Stimulated activated naive B cell treated with anti-CD40 and anti-IgM and Interleukin-4, amounts not matched to agents 10 μg/mL and 1 μg/mL and 100 μg/mL, for 72 hours (primary cell): ENCODE results near the gene HDAC9.

ENCODE experiments used
- ATAC-seq, 2 donors: fragments of 150-1000 bp; cut with Tn5 transposase; replicated peaks; 2 replicates each; pipeline ENCODE4 v1.10.0; 2021; ENCODE audit warnings: moderate library complexity in 1 of 2
- DNase-seq: peaks from one replicate; pipeline ENCODE4 v3.0.0; 2021
- H3K27ac Mint-ChIP-seq: one replicate; pipeline ENCODE4 v1.8.0; 2022; ENCODE audit warnings: mild to moderate bottlenecking, mixed read lengths
- H3K27me3 Mint-ChIP-seq, 2 donors: one replicate each; pipeline ENCODE4 v1.8.0; 2022; ENCODE audit warnings: mixed read lengths in 2 of 2
- H3K36me3 Mint-ChIP-seq, 2 donors: one replicate each; pipeline ENCODE4 v1.8.0; 2022; ENCODE audit warnings: mixed read lengths in 2 of 2, mild to moderate bottlenecking in 1 of 2
- H3K4me1 Mint-ChIP-seq, 2 donors: one replicate each; pipeline ENCODE4 v1.8.0; 2022; ENCODE audit warnings: mixed read lengths in 2 of 2, mild to moderate bottlenecking in 1 of 2
- H3K4me3 Mint-ChIP-seq, 2 donors: one replicate each; pipeline ENCODE4 v1.8.0; 2022; ENCODE audit warnings: mild to moderate bottlenecking in 2 of 2, mixed read lengths in 2 of 2, moderate library complexity in 1 of 2
- H3K9me3 Mint-ChIP-seq, 2 donors: one replicate each; pipeline ENCODE4 v1.8.0; 2022; ENCODE audit warnings: mixed read lengths in 2 of 2, mild to moderate bottlenecking in 1 of 2

HDAC9 gene

GRCh38 chr7:18861514-18862118 is 366.1 kb downstream of the HDAC9 start:
- H3K27me3 Mint-ChIP-seq = no peaks in the 10 kb centered on the region
- H3K27ac Mint-ChIP-seq = no peak overlapping the region
- no peak overlapping the region for H3K4me3 Mint-ChIP-seq
- peaks cover 0 to 3% of the 10 kb centered on the region in 2 donors for H3K36me3 Mint-ChIP-seq
- ATAC-seq = peak in 1 of 2 donors; percentile 73
- peaks cover 2 to 5% of the 10 kb centered on the region in 2 donors for H3K9me3 Mint-ChIP-seq
- H3K4me1 Mint-ChIP-seq = peaks cover 0 to 5% of the 10 kb centered on the region in 2 donors
- DNase-seq = no peak

DNA sequence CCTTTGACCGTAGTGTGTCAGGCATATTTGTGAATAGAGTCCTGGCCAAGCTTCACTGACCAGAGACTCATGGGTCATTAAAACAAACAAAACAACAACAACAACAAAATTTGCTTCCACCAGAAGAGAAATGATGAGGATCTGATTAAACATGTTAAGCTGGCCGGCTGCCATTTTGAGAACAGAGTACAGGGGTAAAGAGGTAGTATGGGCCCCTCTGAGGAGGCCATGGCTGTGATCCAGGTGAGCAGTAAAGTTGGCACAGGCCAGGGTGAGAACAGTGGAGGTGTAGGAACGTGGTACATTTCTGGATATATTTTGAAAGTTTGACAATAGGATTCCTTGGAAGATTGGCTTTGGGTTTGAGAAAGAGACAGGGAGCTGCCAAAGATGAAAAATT is 369.4 kb downstream of the HDAC9 start:
- Mint-ChIP-seq H3K36me3 (peaks cover 8 to 11% of the 10 kb centered on the region in 2 donors), H3K27me3 (no peaks in the 10 kb centered on the region), H3K27ac (no peak overlapping the region), H3K4me3 (no peak overlapping the region), H3K9me3 (peaks cover 0 to 6% of the 10 kb centered on the region in 2 donors), H3K4me1 (peaks cover 0 to 5% of the 10 kb centered on the region in 2 donors)
- ATAC-seq (no peak), DNase-seq (no peak)

DNA sequence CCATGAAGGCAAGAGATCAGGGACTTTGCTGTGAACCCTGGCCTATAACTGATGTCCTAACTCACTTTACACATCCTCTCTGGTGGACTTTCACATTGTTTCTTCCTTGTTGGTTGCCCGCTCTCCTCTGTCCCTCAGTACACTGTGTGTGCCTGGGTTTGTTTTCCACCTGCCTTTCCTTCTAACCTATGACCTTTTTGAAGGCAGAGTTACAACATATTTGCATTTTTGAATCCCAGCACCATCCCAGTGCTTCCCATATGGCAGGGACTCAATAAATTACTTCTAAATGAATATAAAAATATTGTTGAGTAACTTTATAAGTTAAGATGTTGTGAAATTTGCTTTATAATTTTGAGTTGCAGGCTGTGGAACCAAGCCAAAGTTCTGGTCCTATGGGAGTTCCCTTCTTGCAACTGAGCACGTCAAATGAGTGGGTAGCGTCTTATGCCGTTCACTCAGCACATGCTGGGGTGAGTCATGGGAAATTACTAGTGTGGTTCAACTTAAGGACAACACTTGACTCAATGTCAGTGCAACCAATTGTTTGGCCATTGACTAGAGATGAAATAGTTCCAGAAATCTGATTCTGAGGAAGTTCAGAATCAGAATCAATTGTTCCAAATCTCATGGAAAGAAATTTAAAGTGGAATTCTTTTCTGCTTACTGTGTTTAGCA is 370.9 kb downstream of the HDAC9 start:
- DNase-seq (peak; percentile 29), ATAC-seq (peak; percentile 95 to 99)
- peaks cover 8 to 11% of the 10 kb centered on the region in 2 donors for H3K36me3 Mint-ChIP-seq
- H3K4me3 Mint-ChIP-seq = no peak overlapping the region
- peak overlapping the region; percentile 53 for H3K27ac Mint-ChIP-seq
- peaks cover 0 to 5% of the 10 kb centered on the region in 2 donors for H3K4me1 Mint-ChIP-seq
- H3K27me3 Mint-ChIP-seq = no peaks in the 10 kb centered on the region
- H3K9me3 Mint-ChIP-seq = peaks cover 0 to 6% of the 10 kb centered on the region in 2 donors

GRCh38 chr7:18872344-18872743 is 376.8 kb downstream of the HDAC9 start:
- Mint-ChIP-seq H3K27me3 (no peaks in the 10 kb centered on the region), H3K27ac (no peak overlapping the region), H3K9me3 (peaks cover 0 to 6% of the 10 kb centered on the region in 2 donors), H3K4me3 (no peak overlapping the region), H3K36me3 (peaks cover 8 to 12% of the 10 kb centered on the region in 2 donors), H3K4me1 (no peaks in the 10 kb centered on the region)
- ATAC-seq (no peak), DNase-seq (no peak)

DNA sequence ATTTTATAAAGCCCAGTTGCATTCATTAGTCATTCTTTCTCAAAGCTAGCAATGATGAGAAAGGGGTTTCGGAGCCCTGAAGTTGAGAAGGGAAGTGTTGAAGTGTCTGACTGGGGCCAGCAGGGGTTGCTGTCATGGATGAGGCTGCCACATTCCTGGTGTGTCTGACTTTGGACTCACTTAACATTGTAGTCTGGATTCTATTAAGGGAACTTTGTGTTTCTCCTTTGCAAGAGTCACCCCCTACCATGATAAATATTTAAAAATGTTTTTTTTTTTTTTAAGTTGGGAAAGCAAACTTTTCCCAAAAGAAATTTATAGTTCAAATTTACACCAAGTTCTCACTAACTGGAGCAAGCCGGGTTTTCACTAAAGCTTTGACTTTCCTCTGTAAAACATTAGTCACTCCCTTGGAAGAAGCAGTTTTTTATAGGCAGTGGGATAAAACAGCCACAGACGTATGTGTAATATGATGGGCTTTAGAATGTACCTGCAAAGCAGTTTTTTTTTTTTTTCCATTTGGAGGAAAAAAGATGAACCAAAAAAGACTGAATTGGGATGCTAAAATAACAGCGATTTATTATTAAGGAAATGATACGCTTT is 378.3 kb downstream of the HDAC9 start:
- no peak for DNase-seq
- no peak for ATAC-seq
- Mint-ChIP-seq H3K4me3 (no peak overlapping the region), H3K27ac (no peak overlapping the region), H3K36me3 (peaks cover 8 to 14% of the 10 kb centered on the region in 2 donors), H3K27me3 (no peaks in the 10 kb centered on the region), H3K9me3 (peaks cover 0 to 5% of the 10 kb centered on the region in 2 donors), H3K4me1 (no peaks in the 10 kb centered on the region)

DNA sequence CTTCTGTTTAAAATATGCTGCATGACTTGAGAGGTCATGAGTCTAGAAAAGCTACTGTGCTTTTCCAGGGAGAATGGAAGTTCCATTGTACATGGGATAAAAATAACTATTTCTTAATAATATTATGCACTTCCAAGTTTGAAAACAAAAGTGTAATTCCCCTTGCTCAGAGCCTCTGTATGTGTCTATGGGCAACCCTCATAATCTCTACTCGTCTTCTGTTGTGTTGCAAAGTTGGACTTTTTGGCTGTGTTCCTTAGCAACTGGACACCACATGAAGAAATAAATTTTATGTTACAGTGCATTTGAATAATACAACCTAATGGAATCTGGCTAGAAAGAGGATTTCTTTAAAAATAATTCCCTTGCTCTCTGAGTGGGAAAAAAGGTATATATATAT is 379.3 kb downstream of the HDAC9 start:
- no peaks in the 10 kb centered on the region for H3K4me1 Mint-ChIP-seq
- H3K36me3 Mint-ChIP-seq = peaks cover 7 to 16% of the 10 kb centered on the region in 2 donors
- H3K27me3 Mint-ChIP-seq = no peaks in the 10 kb centered on the region
- no peak for DNase-seq
- no peaks in the 10 kb centered on the region for H3K9me3 Mint-ChIP-seq
- no peak for ATAC-seq
- no peak overlapping the region for H3K27ac Mint-ChIP-seq
- no peak overlapping the region for H3K4me3 Mint-ChIP-seq

DNA sequence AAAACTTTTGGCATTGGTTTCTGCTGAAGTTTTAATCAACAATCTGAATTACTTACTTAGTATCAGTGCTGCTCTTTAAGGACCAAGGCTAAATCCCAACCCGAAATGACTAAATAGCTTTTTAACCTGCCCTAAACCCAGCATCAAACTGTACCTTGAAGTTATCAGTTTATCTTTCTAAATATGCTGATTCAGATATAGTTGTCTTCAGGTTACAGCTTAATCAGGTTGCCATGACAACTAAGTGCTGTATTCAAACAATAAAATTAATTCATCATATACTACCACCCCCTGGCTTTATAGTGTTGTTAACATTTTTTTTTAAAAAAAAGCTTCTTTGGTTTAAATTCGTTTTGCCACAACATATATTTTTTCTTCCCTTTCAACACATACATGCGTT is 382.3 kb downstream of the HDAC9 start:
- no peaks in the 10 kb centered on the region for H3K9me3 Mint-ChIP-seq

DNA sequence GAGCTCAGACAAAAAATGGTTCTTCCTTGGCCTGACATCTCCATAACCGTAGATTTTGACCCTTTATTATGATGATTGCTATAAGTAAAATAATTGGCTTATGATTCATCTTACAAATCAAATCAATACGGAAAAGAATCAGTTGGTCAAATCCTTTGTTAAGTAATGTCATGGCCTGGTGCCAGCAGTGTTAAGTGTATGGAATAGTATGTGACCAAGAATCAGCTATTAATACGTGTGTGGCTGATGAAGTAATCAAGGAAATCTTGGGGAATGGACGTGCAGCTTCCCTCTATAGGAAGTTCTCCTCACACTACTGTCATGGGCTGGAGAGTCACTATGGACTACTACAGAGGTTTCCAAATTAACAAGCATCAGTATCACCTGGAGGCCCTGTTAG is 391.3 kb downstream of the HDAC9 start:
- Mint-ChIP-seq H3K27ac (no peak overlapping the region), H3K4me3 (no peak overlapping the region)
- no peak for ATAC-seq

More for the DNA sequence above, 382.3 kb downstream of the HDAC9 start:
- Mint-ChIP-seq H3K4me3 (no peak overlapping the region), H3K4me1 (no peaks in the 10 kb centered on the region), H3K27ac (no peak overlapping the region), H3K36me3 (peaks cover 7 to 16% of the 10 kb centered on the region in 2 donors), H3K27me3 (no peaks in the 10 kb centered on the region)
- ATAC-seq (no peak), DNase-seq (no peak)

DNA sequence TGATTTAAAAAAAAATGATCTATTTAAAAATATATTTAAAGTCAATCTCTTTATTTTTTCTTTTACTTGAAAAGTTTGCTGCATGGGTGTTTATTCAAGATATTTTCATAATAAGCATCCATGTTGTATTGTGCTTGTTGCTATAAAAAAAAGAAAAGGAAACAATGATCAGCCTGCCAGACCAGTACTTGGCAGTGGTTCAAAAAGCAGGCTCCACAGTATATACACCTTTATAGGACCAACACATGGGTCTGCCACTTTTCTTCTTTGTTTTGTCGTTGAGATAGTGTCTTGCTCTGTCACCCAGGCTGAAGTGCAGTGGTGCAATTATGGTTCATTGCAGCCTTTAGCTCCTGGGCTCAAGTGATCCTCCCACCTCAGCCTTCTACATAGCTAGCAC is 393.9 kb downstream of the HDAC9 start:
- Mint-ChIP-seq H3K9me3 (peaks cover 0 to 2% of the 10 kb centered on the region in 2 donors), H3K27me3 (no peaks in the 10 kb centered on the region), H3K4me1 (no peaks in the 10 kb centered on the region), H3K4me3 (no peak overlapping the region), H3K27ac (no peak overlapping the region), H3K36me3 (peaks cover 4 to 5% of the 10 kb centered on the region in 2 donors)
- ATAC-seq = no peak
- no peak for DNase-seq

More for the DNA sequence above, 391.3 kb downstream of the HDAC9 start:
- Mint-ChIP-seq H3K4me1 (no peaks in the 10 kb centered on the region), H3K36me3 (peaks cover 4 to 5% of the 10 kb centered on the region in 2 donors), H3K27me3 (no peaks in the 10 kb centered on the region), H3K9me3 (peaks cover 0 to 2% of the 10 kb centered on the region in 2 donors)
- DNase-seq = no peak

- Mint-ChIP-seq H3K4me1 (no peaks in the 10 kb centered on the region), H3K4me3 (no peak overlapping the region), H3K9me3 (peaks cover 0 to 2% of the 10 kb centered on the region in 2 donors), H3K36me3 (peaks cover 4 to 5% of the 10 kb centered on the region in 2 donors), H3K27ac (no peak overlapping the region), H3K27me3 (no peaks in the 10 kb centered on the region)
- ATAC-seq = no peak
- DNase-seq = no peak
Measured at GRCh38 chr7:18890134-18890533, 394.6 kb downstream of the HDAC9 start.

DNA sequence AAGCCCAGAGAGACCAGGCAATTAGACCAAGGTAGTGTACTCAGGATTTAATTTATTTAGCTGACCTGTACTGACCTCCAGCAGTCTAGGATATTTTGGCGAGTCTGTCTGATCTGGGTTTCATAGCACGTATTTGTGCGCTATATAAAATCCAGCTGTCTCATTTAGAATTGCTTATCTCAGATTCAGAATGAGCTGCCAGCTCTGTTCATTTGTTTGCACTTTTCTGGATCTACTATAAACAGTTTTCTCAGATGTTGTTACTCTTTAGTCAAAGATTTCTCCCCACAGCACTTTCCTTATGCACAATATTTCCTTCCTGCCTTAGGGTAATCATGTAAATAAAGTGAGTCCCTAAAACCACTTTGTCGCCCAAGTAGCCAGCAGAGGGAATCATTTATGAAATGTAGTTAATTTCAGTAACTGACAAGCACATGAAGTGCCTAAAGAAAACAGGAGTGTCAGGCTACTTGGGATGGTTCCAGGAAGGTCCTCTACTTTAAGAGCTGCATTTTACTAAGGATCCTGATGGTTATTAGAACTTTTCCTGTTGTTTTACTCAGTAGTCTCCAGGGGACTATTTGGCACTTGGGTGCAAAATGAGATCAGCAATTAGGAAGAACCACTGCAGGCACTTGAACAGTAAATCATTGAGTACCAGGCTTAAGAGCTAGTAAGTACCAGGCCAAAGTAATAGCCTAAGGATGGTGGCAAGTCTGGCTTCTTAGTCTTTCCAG is 395.5 kb downstream of the HDAC9 start:
- no peak for ATAC-seq
- no peak for DNase-seq

GRCh38 chr7:18893156-18893555 is 397.6 kb downstream of the HDAC9 start:
- Mint-ChIP-seq H3K27ac (no peak overlapping the region), H3K4me3 (no peak overlapping the region), H3K4me1 (no peaks in the 10 kb centered on the region), H3K36me3 (no peaks in the 10 kb centered on the region), H3K27me3 (no peaks in the 10 kb centered on the region), H3K9me3 (no peaks in the 10 kb centered on the region)
- DNase-seq = no peak
- no peak for ATAC-seq

More for the DNA sequence above, 395.5 kb downstream of the HDAC9 start:
- H3K9me3 Mint-ChIP-seq = peaks cover 0 to 2% of the 10 kb centered on the region in 2 donors
- H3K27ac Mint-ChIP-seq = no peak overlapping the region
- H3K27me3 Mint-ChIP-seq = no peaks in the 10 kb centered on the region
- H3K36me3 Mint-ChIP-seq = peaks cover 4% of the 10 kb centered on the region in 2 donors
- no peaks in the 10 kb centered on the region for H3K4me1 Mint-ChIP-seq
- no peak overlapping the region for H3K4me3 Mint-ChIP-seq

- ATAC-seq (no peak), DNase-seq (no peak)
- Mint-ChIP-seq H3K36me3 (no peaks in the 10 kb centered on the region), H3K9me3 (no peaks in the 10 kb centered on the region), H3K4me1 (no peaks in the 10 kb centered on the region), H3K27ac (no peak overlapping the region), H3K27me3 (no peaks in the 10 kb centered on the region), H3K4me3 (no peak overlapping the region)
Measured at GRCh38 chr7:18894155-18894554, 398.6 kb downstream of the HDAC9 start.

DNA sequence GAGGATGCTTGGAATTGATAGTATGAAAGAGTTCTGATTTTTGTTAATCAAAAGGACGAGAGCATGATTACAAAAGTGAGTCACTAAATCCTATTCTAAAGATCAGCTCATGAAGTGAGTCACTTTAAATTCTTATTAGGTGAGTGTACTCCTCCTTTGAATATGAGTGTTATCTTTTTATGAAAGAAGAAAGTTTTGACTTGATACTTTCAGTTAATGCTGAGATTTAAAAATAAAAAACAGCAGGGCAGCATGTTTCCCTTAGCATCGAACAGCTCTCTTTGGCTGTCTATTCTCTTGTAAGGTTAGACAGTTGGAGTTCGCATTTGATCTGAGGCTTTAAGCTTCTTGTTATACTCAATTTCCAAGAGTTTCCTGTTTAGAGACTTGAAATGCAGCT is 399.9 kb downstream of the HDAC9 start:
- H3K4me1 Mint-ChIP-seq = no peaks in the 10 kb centered on the region
- H3K9me3 Mint-ChIP-seq = no peaks in the 10 kb centered on the region
- no peaks in the 10 kb centered on the region for H3K36me3 Mint-ChIP-seq
- ATAC-seq (no peak), DNase-seq (no peak)
- no peak overlapping the region for H3K27ac Mint-ChIP-seq
- no peaks in the 10 kb centered on the region for H3K27me3 Mint-ChIP-seq
- H3K4me3 Mint-ChIP-seq = no peak overlapping the region
